ENCODE measurements around the gene TMEM144.

TMEM144 gene

DNA sequence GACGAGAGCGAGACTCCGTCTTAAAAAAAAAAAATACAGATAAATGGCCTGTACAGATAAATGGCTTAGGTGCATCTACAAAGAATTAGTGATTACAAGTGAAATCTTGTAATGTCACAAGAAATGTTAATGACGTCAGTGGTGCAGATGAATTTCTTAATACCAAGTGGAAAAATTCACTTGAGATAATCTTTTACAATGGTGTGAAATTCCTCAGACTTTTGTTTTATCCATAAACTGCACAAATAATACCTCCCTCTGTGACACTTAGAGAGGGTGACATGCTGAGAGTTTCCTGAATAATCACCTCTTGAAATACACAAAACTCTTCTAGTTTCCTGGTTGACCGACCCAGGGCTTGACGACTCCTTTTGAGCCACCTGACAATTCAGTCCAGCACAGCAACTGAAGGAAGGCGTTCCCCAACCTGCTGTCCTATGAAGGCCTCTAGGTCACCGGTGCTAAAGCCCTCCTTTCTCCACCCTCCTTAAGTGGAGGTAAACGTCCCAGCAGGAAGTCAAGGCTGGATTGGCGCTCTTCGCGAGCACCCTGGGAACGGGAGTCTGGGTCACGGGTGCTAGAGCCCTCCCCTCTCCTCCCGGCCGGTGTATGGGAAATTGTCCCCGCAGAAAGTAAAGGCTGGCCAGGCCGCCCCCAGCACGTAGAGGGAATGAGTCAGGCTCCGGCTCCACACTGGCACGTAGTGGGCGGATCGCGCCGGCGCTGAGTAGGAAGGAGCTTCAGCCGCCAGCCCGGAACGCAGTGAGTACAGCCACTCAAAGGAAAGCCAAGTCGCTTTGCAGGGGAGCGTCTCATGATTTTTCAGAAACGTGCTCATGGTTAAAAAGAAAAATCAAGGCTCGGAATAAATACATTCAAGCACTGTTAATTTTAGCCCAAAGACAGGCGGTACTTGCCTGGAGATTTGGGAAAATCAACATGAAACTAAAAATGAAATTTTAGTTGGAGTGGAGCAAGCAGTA is at the start of gene TMEM144:
Gene TMEM144 (plus strand): TSS at position 662 of the 983 bp plus-strand sequence. CDS start 2,182 bp downstream, outside the sequence.
- H3K36me3 ChIP-seq (ENCODE audit: insufficient read depth, low read length), result no peaks in the 10 kb centered on the region

GRCh38 chr4:158161551-158162354 is 48.5 kb upstream of the TMEM144 start:
- Histone ChIP-seq H3K27me3 (ENCODE audit: insufficient read depth, low read length) (no peaks in the 10 kb centered on the region), H3K79me2 (ENCODE audit: control insufficient read depth, insufficient read depth, low read length, unreplicated experiment) (no peaks in the 10 kb centered on the region), H3K27ac (ENCODE audit: low read depth, low read length) (peak overlapping the region; percentile 73), H3K36me3 (ENCODE audit: insufficient read depth, low read length) (no peaks in the 10 kb centered on the region), H2AFZ (ENCODE audit: low read length, unreplicated experiment) (peak overlapping the region; percentile 94), H3K4me3 (ENCODE audit: low read depth, low read length) (no peak overlapping the region), H3K4me1 (ENCODE audit: control insufficient read depth, insufficient read depth, low read length, unreplicated experiment) (peaks cover 20% of the 10 kb centered on the region)

More for the DNA sequence above, at the start of gene TMEM144:
- H2AFZ ChIP-seq (ENCODE audit: low read length, unreplicated experiment), result peak within 1 kb of the TSS; percentile 90
- H3K4me1 ChIP-seq (ENCODE audit: control insufficient read depth, insufficient read depth, low read length, unreplicated experiment), result no peaks in the 10 kb centered on the region
- peak within 1 kb of the TSS; percentile 52; the same call in 1 of the 2 replicates for H3K27ac ChIP-seq (ENCODE audit: low read depth, low read length)
- no peaks in the 10 kb centered on the region for H3K79me2 ChIP-seq (ENCODE audit: control insufficient read depth, insufficient read depth, low read length, unreplicated experiment)
- H3K27me3 ChIP-seq (ENCODE audit: insufficient read depth, low read length), result no peaks in the 10 kb centered on the region
- peak within 1 kb of the TSS; percentile 79 for H3K4me3 ChIP-seq (ENCODE audit: low read depth, low read length)

GRCh38 chr4:158162631-158163030 is 47.7 kb upstream of the TMEM144 start:
- Histone ChIP-seq H3K27me3 (ENCODE audit: insufficient read depth, low read length) (no peaks in the 10 kb centered on the region), H3K4me1 (ENCODE audit: control insufficient read depth, insufficient read depth, low read length, unreplicated experiment) (peaks cover 20% of the 10 kb centered on the region), H2AFZ (ENCODE audit: low read length, unreplicated experiment) (no peak overlapping the region), H3K79me2 (ENCODE audit: control insufficient read depth, insufficient read depth, low read length, unreplicated experiment) (no peaks in the 10 kb centered on the region), H3K4me3 (ENCODE audit: low read depth, low read length) (no peak overlapping the region), H3K27ac (ENCODE audit: low read depth, low read length) (no peak overlapping the region), H3K36me3 (ENCODE audit: insufficient read depth, low read length) (no peaks in the 10 kb centered on the region)

DNA sequence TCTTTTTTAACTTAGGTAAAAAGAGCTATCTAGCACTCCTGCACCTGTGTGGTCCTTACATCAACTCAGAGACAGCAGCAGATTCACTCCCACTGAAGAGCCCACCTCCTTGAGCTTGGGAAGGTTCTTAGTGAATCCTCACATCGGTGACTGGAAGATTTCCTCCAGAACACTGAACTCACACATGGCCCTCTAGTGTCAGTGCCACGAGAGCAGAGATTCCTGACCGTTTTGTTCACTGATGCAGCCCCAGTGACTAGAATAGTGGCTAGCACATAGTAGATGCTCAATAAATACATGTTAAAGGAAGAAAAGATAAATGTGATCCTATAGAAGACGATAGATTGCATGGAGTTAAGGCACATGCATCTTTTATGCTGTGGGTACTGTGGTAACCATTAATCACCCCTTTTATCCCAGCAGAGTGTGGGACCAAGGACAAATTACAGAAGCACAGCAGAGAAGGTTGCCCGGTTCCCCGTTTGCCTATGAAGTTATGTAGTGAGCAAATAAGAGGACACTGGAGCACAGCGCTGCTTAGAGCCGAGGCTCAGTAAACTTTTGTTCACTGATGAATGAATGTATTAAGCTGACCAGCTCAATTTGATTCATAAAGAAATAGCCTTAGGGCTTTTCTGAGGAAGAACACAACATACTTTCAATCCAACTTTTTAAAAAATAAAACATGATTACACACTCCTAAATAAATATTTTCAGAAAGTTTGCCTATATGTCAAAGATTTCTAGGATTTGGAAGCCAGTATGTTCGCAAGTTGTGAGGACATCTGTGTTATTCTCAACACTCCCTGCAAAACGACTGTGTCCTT is 46.1 kb upstream of the TMEM144 start:
- Histone ChIP-seq H3K4me3 (ENCODE audit: low read depth, low read length) (no peak overlapping the region), H2AFZ (ENCODE audit: low read length, unreplicated experiment) (no peak overlapping the region), H3K27ac (ENCODE audit: low read depth, low read length) (no peak overlapping the region), H3K4me1 (ENCODE audit: control insufficient read depth, insufficient read depth, low read length, unreplicated experiment) (peaks cover 14% of the 10 kb centered on the region), H3K27me3 (ENCODE audit: insufficient read depth, low read length) (no peaks in the 10 kb centered on the region), H3K36me3 (ENCODE audit: insufficient read depth, low read length) (no peaks in the 10 kb centered on the region), H3K79me2 (ENCODE audit: control insufficient read depth, insufficient read depth, low read length, unreplicated experiment) (no peaks in the 10 kb centered on the region)

GRCh38 chr4:158164768-158165213 is 45.5 kb upstream of the TMEM144 start:
- H2AFZ ChIP-seq (ENCODE audit: low read length, unreplicated experiment), result no peak overlapping the region
- no peaks in the 10 kb centered on the region for H3K79me2 ChIP-seq (ENCODE audit: control insufficient read depth, insufficient read depth, low read length, unreplicated experiment)
- H3K27ac ChIP-seq (ENCODE audit: low read depth, low read length), result no peak overlapping the region
- H3K4me3 ChIP-seq (ENCODE audit: low read depth, low read length), result no peak overlapping the region
- H3K27me3 ChIP-seq (ENCODE audit: insufficient read depth, low read length), result no peaks in the 10 kb centered on the region
- H3K4me1 ChIP-seq (ENCODE audit: control insufficient read depth, insufficient read depth, low read length, unreplicated experiment), result peaks cover 10% of the 10 kb centered on the region
- H3K36me3 ChIP-seq (ENCODE audit: insufficient read depth, low read length), result no peaks in the 10 kb centered on the region

- no peaks in the 10 kb centered on the region for H3K79me2 ChIP-seq (ENCODE audit: control insufficient read depth, insufficient read depth, low read length, unreplicated experiment)
- H3K36me3 ChIP-seq (ENCODE audit: insufficient read depth, low read length), result no peaks in the 10 kb centered on the region
- no peak overlapping the region for H3K27ac ChIP-seq (ENCODE audit: low read depth, low read length)
- no peaks in the 10 kb centered on the region for H3K27me3 ChIP-seq (ENCODE audit: insufficient read depth, low read length)
- no peak overlapping the region for H2AFZ ChIP-seq (ENCODE audit: low read length, unreplicated experiment)
- H3K4me3 ChIP-seq (ENCODE audit: low read depth, low read length), result no peak overlapping the region
- peaks cover 10% of the 10 kb centered on the region for H3K4me1 ChIP-seq (ENCODE audit: control insufficient read depth, insufficient read depth, low read length, unreplicated experiment)
Observed at GRCh38 chr4:158166701-158167100, 43.6 kb upstream of the TMEM144 start.

- H3K27me3 ChIP-seq (ENCODE audit: insufficient read depth, low read length), result no peaks in the 10 kb centered on the region
- H2AFZ ChIP-seq (ENCODE audit: low read length, unreplicated experiment), result no peak overlapping the region
- H3K79me2 ChIP-seq (ENCODE audit: control insufficient read depth, insufficient read depth, low read length, unreplicated experiment), result no peaks in the 10 kb centered on the region
- H3K4me1 ChIP-seq (ENCODE audit: control insufficient read depth, insufficient read depth, low read length, unreplicated experiment), result peaks cover 10% of the 10 kb centered on the region
- H3K27ac ChIP-seq (ENCODE audit: low read depth, low read length), result no peak overlapping the region
- H3K36me3 ChIP-seq (ENCODE audit: insufficient read depth, low read length), result no peaks in the 10 kb centered on the region
- H3K4me3 ChIP-seq (ENCODE audit: low read depth, low read length), result no peak overlapping the region
Observed at GRCh38 chr4:158168606-158169005, 41.7 kb upstream of the TMEM144 start.

DNA sequence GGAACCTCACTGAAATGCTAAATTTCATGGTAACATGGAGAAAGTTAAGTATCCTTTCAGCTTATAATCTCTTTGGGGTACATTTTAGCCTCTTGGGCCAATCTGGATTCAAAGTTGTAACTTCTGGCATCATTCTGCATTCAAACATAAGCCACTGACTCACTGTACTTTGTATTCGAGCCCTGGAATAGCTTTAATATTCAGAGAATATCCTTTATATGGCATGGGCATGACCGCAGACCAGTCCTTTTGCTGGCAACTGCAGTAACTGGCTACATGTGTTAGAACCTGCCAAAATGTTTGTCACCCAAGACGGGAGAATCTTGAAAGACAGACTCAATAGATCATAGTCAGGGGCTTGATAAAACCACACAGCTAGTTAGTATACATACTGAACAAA is 40.8 kb upstream of the TMEM144 start:
- Histone ChIP-seq H3K79me2 (ENCODE audit: control insufficient read depth, insufficient read depth, low read length, unreplicated experiment) (no peaks in the 10 kb centered on the region), H2AFZ (ENCODE audit: low read length, unreplicated experiment) (no peak overlapping the region), H3K36me3 (ENCODE audit: insufficient read depth, low read length) (no peaks in the 10 kb centered on the region), H3K4me3 (ENCODE audit: low read depth, low read length) (peak overlapping the region; percentile 13; the same call in 1 of the 2 replicates), H3K4me1 (ENCODE audit: control insufficient read depth, insufficient read depth, low read length, unreplicated experiment) (peaks cover 10% of the 10 kb centered on the region), H3K27ac (ENCODE audit: low read depth, low read length) (no peak overlapping the region), H3K27me3 (ENCODE audit: insufficient read depth, low read length) (no peaks in the 10 kb centered on the region)

- H2AFZ ChIP-seq (ENCODE audit: low read length, unreplicated experiment), result no peak overlapping the region
- H3K4me3 ChIP-seq (ENCODE audit: low read depth, low read length), result peak overlapping the region; percentile 13; the same call in 1 of the 2 replicates
- no peaks in the 10 kb centered on the region for H3K36me3 ChIP-seq (ENCODE audit: insufficient read depth, low read length)
- no peaks in the 10 kb centered on the region for H3K27me3 ChIP-seq (ENCODE audit: insufficient read depth, low read length)
- no peaks in the 10 kb centered on the region for H3K79me2 ChIP-seq (ENCODE audit: control insufficient read depth, insufficient read depth, low read length, unreplicated experiment)
- H3K4me1 ChIP-seq (ENCODE audit: control insufficient read depth, insufficient read depth, low read length, unreplicated experiment), result peaks cover 10% of the 10 kb centered on the region
- no peak overlapping the region for H3K27ac ChIP-seq (ENCODE audit: low read depth, low read length)
Observed at GRCh38 chr4:158169931-158170690, 40.2 kb upstream of the TMEM144 start.
